NCI-H2171 treated with DMSO at 0.1 percent for 48 hours (cell line): ENCODE data around the gene ARF6.
A peak's percentile ranks its signal among the peaks of the same experiment; 100 is the strongest.
"Not testable (repeated sequence)": the region's sequence is repeated elsewhere in the genome, so short reads cannot be mapped to it uniquely, and the experiment has no call there.

ENCODE experiments used
- DNase-seq: peaks from one replicate; lab custom pipeline; 2025; lab: John Stamatoyannopoulos, UW

The ARF6 gene

GRCh38 chr14:49907186-49907585 is 14.3 kb downstream of the ARF6 start:
- DNase-seq: peak; percentile 21

DNA sequence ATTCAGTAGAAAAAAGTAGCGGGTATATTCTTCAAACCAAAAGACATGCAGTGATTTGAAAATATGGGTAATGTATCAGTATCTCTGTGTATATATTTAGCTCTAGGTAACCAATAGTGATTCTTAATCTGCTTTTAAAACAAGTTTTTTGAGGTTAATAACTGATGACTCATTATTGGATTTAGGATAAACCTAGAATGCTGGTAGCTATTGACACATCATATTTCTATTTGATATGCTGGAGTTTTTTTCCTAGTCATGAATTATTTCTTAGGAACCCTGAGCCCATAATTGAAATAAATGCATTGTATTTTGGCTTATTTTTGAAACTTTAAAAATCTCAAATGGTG is 15.5 kb downstream of the ARF6 start:
- DNase-seq: no peak

GRCh38 chr14:49909016-49909415 is 16.1 kb downstream of the ARF6 start:
- no peak for DNase-seq

DNA sequence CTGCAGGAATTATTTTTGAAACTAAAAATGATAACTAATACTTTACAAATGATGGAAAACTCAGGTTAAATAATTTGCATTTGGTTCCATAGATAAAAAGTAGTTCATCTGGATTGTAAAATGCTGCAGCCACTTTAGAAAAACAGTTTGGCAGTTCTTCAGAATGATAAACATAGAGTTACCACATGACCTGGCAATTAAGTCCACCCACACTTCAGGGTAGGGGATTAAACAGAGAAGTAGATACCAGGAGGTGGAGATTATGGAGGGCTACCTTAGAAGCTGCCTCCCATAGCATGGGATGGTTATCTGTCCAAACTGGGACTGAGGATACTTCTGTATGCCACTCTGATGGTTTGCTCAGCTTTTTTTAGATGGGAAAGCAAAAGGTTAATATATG is 22.2 kb downstream of the ARF6 start:
- DNase-seq: no peak

DNA sequence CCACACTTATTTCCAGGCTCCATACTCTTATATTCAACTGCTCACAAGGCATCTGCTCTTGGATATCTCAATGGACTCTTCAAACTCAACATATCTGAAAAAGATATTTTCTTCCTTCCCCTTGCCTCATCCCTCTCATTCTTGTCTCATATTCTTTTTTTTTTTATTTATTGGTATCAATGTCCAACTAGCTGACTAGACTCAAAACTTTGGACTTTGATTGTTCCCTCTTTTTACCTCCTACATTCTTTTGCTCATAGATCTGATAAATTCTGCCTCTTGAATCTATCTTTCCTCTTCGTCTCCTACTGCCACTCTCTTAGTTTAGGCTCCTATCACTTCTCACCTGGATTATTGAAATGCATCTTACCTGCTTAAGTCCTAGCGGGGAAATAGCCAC is 25.8 kb downstream of the ARF6 start:
- no peak for DNase-seq

GRCh38 chr14:49919825-49920659 is 27.2 kb downstream of the ARF6 start:
- no peak for DNase-seq

DNA sequence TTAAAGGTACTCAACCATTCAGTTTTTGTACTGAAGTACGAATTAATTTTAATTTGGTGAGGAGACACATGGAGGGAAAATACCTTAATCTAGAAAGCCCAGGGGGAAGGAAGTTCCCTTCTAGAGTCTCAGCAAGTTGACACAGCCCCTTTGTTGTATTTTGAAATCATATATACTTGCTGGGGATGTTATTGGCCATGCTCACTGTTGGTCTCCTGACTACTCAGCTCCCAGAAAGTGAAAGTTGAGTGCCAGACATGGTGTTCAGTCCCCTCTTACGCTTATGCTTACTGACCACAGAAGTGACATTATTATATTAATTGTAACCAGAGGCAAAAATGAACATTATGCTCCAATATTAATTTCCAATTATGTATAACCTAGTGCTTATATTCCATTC is 28.1 kb downstream of the ARF6 start:
- no peak for DNase-seq

DNA sequence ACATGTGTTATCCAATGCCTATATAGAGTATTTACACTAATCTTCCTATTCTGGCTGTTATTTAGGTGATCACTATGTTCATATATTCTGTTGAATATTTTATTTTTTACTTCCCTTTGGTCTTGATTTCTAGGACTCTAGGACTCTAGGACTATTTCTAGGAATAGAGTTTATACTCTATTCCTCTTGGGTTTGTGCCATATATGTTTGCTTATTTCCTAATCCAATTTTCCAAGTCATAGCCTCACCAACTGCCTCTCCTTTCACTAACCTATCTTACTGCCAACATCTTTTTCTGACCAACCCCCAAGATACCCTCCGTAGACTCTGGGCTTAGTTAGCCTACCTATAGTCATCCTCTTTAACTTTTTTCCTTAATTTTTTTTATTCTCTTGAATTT is 28.5 kb downstream of the ARF6 start:
- DNase-seq: peak; percentile 77

DNA sequence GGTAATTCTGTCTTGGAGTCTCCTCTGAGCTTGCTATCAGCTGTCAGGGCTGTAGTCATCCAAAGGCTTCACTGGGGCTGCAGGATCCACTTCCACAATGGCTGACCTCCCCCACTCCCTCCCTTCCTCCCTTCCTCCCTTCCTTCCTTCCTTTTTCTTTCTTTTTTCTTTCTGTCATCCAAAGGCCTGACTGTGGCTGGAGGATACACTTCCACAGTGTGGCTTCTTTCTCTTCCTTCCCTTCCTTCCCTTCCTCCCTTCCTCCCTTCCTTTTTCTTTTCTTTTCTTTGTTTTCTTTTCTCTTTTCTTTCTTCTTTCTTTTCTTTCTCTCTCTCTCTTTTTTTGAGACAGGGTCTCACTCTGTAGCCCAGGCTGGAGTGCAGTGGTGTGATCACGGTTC is 30.6 kb downstream of the ARF6 start:
- no peak for DNase-seq

- no peak for DNase-seq
Observed at GRCh38 chr14:49923881-49924280, 31.0 kb downstream of the ARF6 start.

DNA sequence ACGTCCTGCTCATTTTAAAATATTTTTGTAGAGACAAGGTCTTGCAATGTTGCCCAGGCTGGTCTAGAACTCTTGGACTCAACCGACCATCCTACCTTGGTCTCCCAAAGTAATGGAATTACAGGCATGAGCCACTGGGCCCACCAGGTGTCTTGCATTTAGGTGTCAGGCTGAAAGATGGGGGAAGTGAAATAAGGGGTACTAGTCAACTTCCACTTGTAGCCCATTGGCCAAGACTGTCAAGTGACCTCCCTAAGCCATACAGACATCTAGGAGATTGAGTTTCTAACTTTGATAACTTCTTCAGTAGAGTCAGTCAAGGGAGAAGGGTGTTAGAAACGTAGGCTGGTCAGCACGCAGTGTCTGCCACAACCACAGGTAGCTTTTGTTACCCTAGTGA is 32.0 kb downstream of the ARF6 start:
- no peak for DNase-seq

GRCh38 chr14:49926803-49927202 is 33.9 kb downstream of the ARF6 start:
- DNase-seq: no peak

GRCh38 chr14:49928015-49928414 is 35.1 kb downstream of the ARF6 start:
- no peak for DNase-seq

- DNase-seq: no peak
Observed at GRCh38 chr14:49930720-49931119, 37.8 kb downstream of the ARF6 start.

DNA sequence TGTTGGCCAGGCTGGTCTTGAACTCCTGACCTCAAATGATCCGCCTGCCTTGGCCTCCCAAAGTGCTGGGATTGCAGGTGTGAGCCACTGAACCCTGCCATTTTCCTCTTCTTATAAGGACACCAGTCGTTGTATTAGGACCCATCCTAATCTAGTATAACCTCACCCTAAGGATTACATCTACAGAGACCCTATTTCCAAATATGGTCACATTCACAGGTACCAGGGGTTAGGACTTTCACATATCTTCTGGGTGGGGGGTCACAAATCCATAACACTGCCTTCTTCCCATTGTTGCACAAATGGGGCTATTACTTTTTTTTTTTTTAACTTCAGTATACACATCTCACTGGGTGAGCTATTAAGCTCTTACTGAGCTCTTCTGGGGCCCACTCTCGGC is 38.6 kb downstream of the ARF6 start:
- no peak for DNase-seq

DNA sequence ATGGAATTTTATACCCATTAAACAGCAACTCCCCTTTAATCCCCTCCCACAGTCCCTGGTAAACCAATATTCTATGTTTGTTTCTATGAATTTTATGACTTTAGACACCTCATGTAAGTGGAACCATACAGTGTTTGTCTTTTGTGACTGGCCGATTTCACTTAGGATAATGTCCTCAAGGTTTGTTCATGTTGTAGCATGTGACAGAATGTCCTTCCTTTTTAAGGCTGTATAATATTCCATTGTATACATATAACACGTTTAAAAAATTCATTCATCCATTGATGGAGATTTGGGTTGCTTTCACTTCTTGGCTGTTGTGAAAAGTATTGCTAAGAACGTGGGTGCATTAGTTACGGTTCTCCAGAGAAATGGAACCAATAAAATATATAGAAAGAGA is 40.2 kb downstream of the ARF6 start:
- DNase-seq: no peak

- no peak for DNase-seq
Observed at GRCh38 chr14:49933704-49934103, 40.8 kb downstream of the ARF6 start.

DNA sequence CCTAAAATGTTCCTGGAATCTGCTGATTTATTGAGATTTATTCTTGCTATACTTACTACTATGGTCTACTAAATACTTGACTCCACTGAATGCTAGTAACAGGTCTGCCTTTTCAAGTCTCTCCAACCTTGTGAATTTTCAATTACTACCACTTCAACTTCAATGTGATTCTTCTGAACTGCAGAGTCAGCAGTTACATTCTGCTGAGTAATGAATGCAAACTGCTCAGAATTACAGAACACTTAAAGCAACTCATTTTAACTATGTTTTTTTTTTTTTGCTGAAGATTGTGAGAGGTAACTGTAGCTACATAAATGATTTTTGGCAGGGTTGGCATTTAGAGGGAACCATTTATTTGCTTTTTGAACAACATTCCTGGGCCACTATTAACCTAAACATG is 41.8 kb downstream of the ARF6 start:
- no peak for DNase-seq

DNA sequence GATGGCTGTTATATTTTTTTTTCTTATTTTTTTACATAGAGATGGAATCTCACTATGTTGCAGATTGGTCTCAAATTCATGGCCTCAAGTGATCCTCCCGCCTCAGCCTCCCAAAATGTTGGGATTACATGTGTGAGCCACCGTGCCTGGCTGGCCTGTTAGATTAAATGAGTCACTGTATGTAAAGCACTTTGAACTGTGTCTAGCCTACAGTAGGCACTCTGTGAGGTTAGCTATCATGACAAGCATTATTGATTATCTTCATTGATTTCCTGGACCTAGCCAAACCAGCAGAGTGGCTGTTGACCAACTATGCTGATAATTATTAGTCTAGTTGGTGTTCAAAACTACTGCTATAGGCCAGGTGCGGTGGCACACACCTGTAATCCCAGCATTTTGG is 42.6 kb downstream of the ARF6 start:
- no peak for DNase-seq

- not testable (repeated sequence) for DNase-seq
Observed at GRCh38 chr14:49936246-49936645, 43.4 kb downstream of the ARF6 start.

- not testable (repeated sequence) for DNase-seq
Observed at GRCh38 chr14:49936882-49937281, 44.0 kb downstream of the ARF6 start.

DNA sequence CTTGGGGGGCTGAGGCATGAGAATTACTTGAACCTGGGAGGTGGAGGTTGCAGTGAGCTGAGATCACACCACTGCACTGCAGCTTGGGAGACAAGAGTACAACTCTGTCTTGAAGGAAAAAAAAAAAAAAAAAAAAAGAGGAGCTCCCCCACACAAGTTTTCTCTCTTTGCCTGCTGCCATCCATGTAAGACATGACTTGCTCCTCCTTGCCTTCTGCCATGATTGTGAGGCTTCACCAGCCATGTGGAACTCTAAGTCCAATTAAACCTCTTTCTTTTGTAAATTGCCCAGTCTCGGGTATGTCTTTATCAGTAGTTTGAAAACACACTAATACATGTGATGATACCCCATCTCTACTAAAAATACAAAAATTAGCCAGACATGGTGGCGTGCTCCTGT is 46.3 kb downstream of the ARF6 start:
- DNase-seq: not testable (repeated sequence)

DNA sequence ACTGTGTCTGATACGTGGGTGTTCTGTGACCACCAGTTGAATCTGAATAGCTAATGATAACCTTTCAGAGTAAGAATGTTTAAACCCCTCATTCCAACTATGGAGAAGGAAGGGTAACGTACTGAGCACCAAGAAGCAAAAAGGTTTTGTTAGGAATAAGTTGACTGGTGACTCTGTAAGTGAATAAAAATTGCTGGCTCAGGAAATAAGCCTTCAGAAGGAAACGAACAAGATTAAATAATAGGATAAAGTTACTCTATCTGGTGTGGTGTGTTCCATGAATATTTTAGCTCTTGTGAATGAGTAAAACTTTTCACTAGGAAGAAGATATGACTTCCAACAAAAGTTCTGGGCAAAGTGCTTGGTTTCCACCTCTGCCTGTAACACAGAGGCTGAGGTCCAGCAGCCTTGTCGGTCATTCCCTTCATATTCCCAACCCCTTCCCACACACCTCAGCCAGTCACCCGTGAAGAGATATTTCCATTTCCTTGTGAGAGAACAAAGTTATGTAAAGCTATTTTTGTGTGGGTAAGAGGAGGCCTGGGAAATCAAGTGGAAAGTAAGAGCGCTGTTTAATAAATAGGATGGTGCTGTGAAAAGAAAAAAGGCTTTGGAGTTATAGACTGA is 47.1 kb downstream of the ARF6 start:
- no peak for DNase-seq
